Heart right ventricle (tissue), 16 donors: ENCODE data around the gene NEUROD2. TPM values are rescaled to one million over a fixed set of nuclear protein-coding genes. Genes with fewer than 3 reads are reported as not detected.

Source experiments
- ATAC-seq, 8 donors: fragments of 200-7000 bp; cut with Tn5 transposase; one replicate each; pipeline ENCODE4 v1.9.1; 2020; ENCODE audit warnings: mild to moderate bottlenecking in 8 of 8, moderate library complexity in 8 of 8, moderate number of reproducible peaks in 1 of 8
- DNase-seq, 2 donors: peaks; one replicate each; pipeline ENCODE4 v3.0.0-alpha.2; 2020
- H3K27ac ChIP-seq, 10 donors: fragments of 200-600 bp; sonication (generic) in 2 of 10; one replicate each; pipeline versions ENCODE4 v1.5.0 to v1.8.0; 2020 to 2022; ENCODE audit warnings: mild to moderate bottlenecking in 3 of 10
- H3K27me3 ChIP-seq, 7 donors: fragments of 200-600 bp; one replicate each; pipeline ENCODE4 v1.8.0; 2021 to 2022; ENCODE audit warnings: mild to moderate bottlenecking in 2 of 7
- H3K36me3 ChIP-seq, 9 donors: fragments of 200-600 bp; sonication (generic) in 1 of 9; one replicate each; pipeline versions ENCODE4 v1.5.0 to v1.8.0; 2020 to 2022; ENCODE audit warnings: mild to moderate bottlenecking in 2 of 9
- H3K4me1 ChIP-seq, 9 donors: fragments of 200-600 bp; sonication (generic) in 1 of 9; one replicate each; pipeline versions ENCODE4 v1.5.0 to v1.8.0; 2020 to 2022; ENCODE audit warnings: mild to moderate bottlenecking in 4 of 9
- H3K4me3 ChIP-seq, 10 donors: fragments of 200-600 bp; sonication (generic) in 2 of 10; one replicate each; pipeline versions ENCODE4 v1.5.0 to v1.8.0; 2020 to 2022; ENCODE audit warnings: mild to moderate bottlenecking in 7 of 10, moderate library complexity in 2 of 10
- H3K9me3 ChIP-seq, 11 donors: fragments of 200-600 bp in 10 of 11; sonication (generic) in 2 of 11; one replicate each; pipeline versions ENCODE4 v1.5.0 to v1.8.0; 2013 to 2022; ENCODE audit warnings: mild to moderate bottlenecking in 2 of 11, control low read depth in 1 of 11, moderate library complexity in 1 of 11
- WGBS, 2 donors: extraction: QIAGEN DNeasy Blood & Tissue Kit; methylation state at CpG; one replicate each; pipeline ENCODE4 v1.1.7; 2013; ENCODE audit warnings: inconsistent platforms in 1 of 2; 5-methylcytosine and 5-hydroxymethylcytosine counted together
- intact Hi-C, 10 donors: fragments of 100-400 bp; cut with DNase I; formaldehyde crosslinking; loops; one replicate each; pipeline versions ENCODE4 v1.11.1 to v1.14.2; 2022
- polyA plus RNA-seq, 2 donors: library from polyadenylated mRNA; stranded (reverse); fragments of 200-250 nt; gene quantifications; one replicate each; pipeline ENCODE4 v1.2.3, GENCODE V29; 2013
- total RNA-seq, 10 donors: library from RNA; stranded (reverse); fragmentation: NEBNext Ultra II Directional in 3 of 10; extraction: Animal tissue kit (Norgen Biotek cat#: 25700) in 3 of 10; gene quantifications; one replicate each; pipeline versions ENCODE4 v1.2.1 to v1.2.4, GENCODE V29; 2021 to 2023
- TF ChIP-seq, protein P1 (sequence below), 9 donors: fragments of 200-600 bp; sonication (generic) in 2 of 9; IDR thresholded peaks; one replicate each; pipeline versions ENCODE4 v1.5.0 to v1.8.0; 2021 to 2022; ENCODE audit warnings: antibody characterized with exemption in 9 of 9, mild to moderate bottlenecking in 5 of 9, moderate library complexity in 1 of 9
- donor health status: Arrhythmogenic right ventricular cardiomyopathy.
- donor health status: ischemic (EF 13 %, LVEDD 7.1; RV severe dilation, severe dysfunction).
- donor health status: healthy with polysubstance abuse.
- donor health status: DM: no; HTN: yes; CAD: no.
- donor health status: DM: no; HTN: no; CAD: no.
- donor health status: ischemic (EF 25% LVEDD 6.9; RV normal size, moderate dysfunction).
- donor health status: ischemic (EF 25% LVEDD 5.7; RV mildly dilated, moderate dysfunction).
- donor health status: healthy.
- donor health status: DM: yes; HTN: yes; CAD: no.
- donor health status: Ischemic cardiomyopathy.
- donor health status: ischemic (EF 35%, LVEDD 5.7; RV mildly dilated, moderate dysfunction).
- donor health status: nonischemic (EF 11% LVEDD 7.7; RV severe dilation, severe dysfunction).
- donor health status: DM: yes; HTN: yes; CAD: no.
- donor health status: PGD.
- donor health status: ischemic (EF 29% LVEDD 5.4; RV normal size, mild dysfunction).
- donor health status: nonischemic (EF 23%, LVEDD 6.1; RV moderate dilation, normal function).

NEUROD2 gene
- total and polyA plus RNA-seq, 12 donors, result not detected

DNA sequence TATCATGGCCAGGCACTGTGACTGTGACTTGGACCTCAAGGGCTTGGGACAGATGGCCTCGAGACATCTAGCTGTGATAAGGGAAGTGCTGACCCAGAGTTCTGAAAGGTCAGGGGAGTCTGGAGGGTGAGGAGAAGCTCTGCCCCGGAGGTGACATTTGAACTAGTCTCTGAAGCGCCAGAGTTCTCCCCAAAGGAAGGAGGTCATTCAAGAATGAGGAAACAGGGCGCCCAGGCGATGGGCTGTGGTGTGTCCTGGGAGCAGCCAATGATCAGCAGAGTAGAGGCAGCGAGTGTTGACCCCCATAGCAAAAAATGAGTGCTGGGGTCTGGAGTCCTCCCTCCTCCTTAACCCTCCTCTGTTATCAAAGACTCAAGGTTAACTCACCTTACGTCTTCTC, 34.2 kb upstream of the NEUROD2 start:
- Histone ChIP-seq H3K27me3 (no peaks in the 10 kb centered on the region), H3K27ac (no peak overlapping the region), H3K4me3 (no peak overlapping the region), H3K36me3 (peaks cover 0 to 6% (median 0%) of the 10 kb centered on the region in 9 donors), H3K9me3 (no peaks in the 10 kb centered on the region), H3K4me1 (peaks cover 10 to 82% (median 63%) of the 10 kb centered on the region in 9 donors)
- DNase-seq (no peak), ATAC-seq (no peak)
- TF ChIP-seq, protein P1, sequence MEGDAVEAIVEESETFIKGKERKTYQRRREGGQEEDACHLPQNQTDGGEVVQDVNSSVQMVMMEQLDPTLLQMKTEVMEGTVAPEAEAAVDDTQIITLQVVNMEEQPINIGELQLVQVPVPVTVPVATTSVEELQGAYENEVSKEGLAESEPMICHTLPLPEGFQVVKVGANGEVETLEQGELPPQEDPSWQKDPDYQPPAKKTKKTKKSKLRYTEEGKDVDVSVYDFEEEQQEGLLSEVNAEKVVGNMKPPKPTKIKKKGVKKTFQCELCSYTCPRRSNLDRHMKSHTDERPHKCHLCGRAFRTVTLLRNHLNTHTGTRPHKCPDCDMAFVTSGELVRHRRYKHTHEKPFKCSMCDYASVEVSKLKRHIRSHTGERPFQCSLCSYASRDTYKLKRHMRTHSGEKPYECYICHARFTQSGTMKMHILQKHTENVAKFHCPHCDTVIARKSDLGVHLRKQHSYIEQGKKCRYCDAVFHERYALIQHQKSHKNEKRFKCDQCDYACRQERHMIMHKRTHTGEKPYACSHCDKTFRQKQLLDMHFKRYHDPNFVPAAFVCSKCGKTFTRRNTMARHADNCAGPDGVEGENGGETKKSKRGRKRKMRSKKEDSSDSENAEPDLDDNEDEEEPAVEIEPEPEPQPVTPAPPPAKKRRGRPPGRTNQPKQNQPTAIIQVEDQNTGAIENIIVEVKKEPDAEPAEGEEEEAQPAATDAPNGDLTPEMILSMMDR (IDR thresholded peaks at IDR 0.05), result no peak
- intact Hi-C loops, result no loop called here
- WGBS, 2 donors, result 64 to 74% methylated on average over 7 of the region's 7 CpGs

DNA sequence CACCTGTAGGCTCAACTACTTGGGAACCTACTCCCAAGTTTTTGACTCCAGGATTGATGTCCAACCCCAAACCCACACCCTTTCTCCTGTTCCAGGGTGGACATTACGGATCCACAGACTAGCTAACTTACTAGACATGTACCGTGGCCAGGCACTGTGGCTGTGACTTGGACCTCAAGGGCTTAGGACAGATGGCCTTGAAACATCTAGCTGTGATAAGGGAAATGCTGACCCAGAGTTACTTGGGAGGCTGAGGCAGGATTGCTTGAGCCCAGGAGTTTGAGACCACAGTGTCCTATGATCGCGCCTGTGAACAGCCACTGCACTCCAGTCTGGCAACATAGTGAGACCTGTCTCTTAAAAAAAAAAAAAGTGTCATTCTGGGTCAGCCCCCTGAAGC, 33.4 kb upstream of the NEUROD2 start:
- 92 to 95% methylated on average over 4 of the region's 4 CpGs for WGBS, 2 donors
- no peak for DNase-seq
- H3K36me3 ChIP-seq, result peaks cover 0 to under 1% (median 0%) of the 10 kb centered on the region in 9 donors
- H3K27me3 ChIP-seq, result no peaks in the 10 kb centered on the region
- TF ChIP-seq, protein P1 (IDR thresholded peaks at IDR 0.05), result no peak
- H3K4me1 ChIP-seq, result peaks cover 15 to 82% (median 70%) of the 10 kb centered on the region in 9 donors
- intact Hi-C loops, result no loop called here
- no peak overlapping the region for H3K4me3 ChIP-seq
- H3K27ac ChIP-seq, result peak overlapping the region in 1 of 10 donors; percentile 10
- ATAC-seq, result no peak
- no peaks in the 10 kb centered on the region for H3K9me3 ChIP-seq

DNA sequence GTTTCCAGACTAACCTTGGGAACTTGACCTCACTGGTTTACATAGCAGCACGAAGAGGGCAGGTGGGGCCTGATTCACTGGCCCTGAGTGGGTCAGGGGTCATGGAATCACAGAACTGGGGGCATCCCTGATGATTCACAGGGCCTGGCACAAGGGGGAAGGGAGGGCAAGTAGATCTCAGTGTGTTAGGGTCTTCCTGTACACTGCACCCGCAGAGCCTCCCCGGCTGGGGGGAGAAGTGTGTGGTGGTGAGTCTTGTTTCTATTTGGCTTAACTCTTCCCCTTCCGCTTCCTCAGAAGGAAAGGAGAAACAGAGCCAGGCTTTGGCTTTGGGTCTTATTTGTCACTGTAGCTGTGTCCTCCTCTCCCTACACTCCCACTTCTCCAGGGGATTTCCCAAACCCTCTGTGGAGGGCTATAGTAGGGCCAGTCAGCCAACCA, 32.9 kb upstream of the NEUROD2 start:
- ATAC-seq (no peak), DNase-seq (no peak)
- Histone ChIP-seq H3K27me3 (no peaks in the 10 kb centered on the region), H3K36me3 (no peaks in the 10 kb centered on the region), H3K9me3 (no peaks in the 10 kb centered on the region), H3K27ac (peak overlapping the region in 1 of 10 donors; percentile 10), H3K4me1 (peaks cover 16 to 85% (median 75%) of the 10 kb centered on the region in 9 donors), H3K4me3 (no peak overlapping the region)
- WGBS, 2 donors, result 44 to 46% methylated on average over 4 of the region's 4 CpGs
- intact Hi-C loops, result no loop called here
- TF ChIP-seq, protein P1 (IDR thresholded peaks at IDR 0.05), result no peak

DNA sequence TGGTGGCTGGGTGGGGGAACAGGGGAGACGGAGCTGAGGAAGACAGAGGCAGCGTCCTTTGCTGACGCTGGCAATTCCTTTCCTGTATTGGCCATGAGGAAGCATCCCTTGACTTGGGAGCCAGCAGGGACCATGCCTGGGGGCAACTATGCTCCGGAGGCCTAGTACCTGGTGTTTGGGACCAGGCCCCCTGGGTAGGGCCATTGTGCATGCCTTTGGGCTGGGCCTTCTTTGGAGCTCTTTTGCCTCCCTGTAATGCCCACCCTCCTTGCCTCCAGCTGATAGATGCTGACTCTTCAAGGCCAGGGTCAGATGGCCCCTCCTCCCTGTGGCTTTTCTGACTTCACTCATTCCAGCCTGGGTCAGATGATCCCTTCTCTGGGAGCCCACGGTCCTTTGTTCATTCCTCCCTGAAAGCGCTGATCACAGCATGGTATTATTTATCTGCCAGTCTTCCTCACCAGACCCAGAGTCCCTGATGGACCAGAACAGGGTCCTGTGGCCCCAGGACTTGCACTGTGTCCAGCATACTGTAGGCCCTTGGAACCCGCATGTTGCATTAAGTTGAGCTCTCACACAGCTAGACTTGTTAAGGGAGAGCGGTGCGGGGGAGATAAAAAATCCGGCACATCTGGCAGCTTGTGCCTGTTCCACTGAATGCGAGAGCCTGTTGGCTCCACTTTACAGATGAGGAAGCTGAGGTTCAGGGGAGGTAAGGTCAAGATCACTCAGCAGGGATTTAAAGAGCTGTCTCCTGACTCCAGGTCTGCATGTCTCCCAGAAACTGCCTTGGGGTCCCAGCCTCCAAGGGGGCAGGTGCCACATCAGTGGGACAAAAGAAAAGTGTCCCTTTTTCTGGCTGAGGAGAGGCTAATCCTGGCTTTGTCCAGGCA, 32.1 kb upstream of the NEUROD2 start:
- Histone ChIP-seq H3K36me3 (no peaks in the 10 kb centered on the region), H3K9me3 (no peaks in the 10 kb centered on the region), H3K27me3 (no peaks in the 10 kb centered on the region), H3K4me3 (no peak overlapping the region), H3K27ac (peak overlapping the region in 1 of 10 donors; percentile 10), H3K4me1 (peaks cover 16 to 90% (median 68%) of the 10 kb centered on the region in 9 donors)
- intact Hi-C loops, result loop anchor here in 3 of 10 donors (5.0 kb wide), 2 partner anchors 32 to 112 kb away; no protein-coding TSS in a partner anchor
- ATAC-seq (no peak), DNase-seq (no peak)
- TF ChIP-seq, protein P1 (IDR thresholded peaks at IDR 0.05), result no peak
- WGBS, 2 donors, result 85 to 86% methylated on average over 11 of the region's 11 CpGs
